NCI-H146 treated with DMSO at 0.1 percent for 48 hours (cell line): Measurements from ENCODE around the gene OXLD1.
A peak's percentile ranks its signal among the peaks of the same experiment; 100 is the strongest.

ENCODE experiments used
- DNase-seq: peaks from one replicate; lab custom pipeline; 2025; ENCODE audit not compliant: unreplicated experiment; lab: John Stamatoyannopoulos, UW

OXLD1 gene

DNA sequence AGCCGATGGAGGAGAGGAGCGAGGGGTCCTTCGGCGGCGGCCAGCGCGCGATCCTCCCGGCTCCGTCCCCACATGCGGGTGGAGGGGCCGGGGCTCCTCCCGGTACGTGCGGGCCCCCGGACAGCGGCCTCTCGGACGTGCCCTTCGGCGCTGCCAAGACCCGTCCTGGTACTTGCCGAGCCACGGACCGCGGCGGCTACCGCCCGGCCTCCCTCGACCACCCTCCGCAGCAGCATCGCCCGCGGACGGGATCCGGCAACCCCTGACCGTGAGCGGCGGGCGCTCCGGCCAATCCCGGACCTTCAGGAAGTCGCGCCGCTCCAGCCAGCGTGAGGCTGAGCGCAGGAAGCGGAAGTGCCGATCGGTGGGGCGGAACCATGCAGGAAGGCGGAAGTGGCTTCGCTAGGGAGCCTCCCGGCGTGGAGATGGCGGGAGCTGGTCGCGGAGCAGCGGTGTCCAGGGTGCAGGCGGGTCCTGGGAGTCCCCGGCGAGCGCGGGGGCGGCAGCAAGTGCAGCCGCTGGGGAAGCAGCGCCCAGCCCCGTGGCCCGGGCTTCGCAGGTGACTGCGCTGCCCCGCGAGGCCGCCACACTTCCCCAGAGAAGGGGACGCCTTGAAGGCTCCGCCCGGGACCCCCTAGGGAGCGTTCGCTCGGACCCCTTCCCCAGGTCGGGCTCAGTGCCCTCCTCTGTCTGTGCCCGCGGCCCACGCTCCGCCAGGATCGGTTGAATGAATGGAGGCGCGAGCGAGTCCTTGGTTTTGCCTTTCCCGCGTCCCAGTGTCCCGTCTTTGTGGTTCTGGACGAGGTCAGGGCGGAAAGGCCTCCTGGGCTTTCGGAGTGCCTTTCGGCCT, at the start of gene OXLD1, which contains the start of gene CCDC137:
Gene OXLD1, minus strand, starts transcription at position 264 of the 850 bp plus-strand sequence. Its CDS starts 28 bp downstream, at position 236.
Gene CCDC137, plus strand, starts transcription at position 396 of the 850 bp plus-strand sequence. Its CDS starts 30 bp downstream, at position 426.
- peak; percentile 86 for DNase-seq

DNA sequence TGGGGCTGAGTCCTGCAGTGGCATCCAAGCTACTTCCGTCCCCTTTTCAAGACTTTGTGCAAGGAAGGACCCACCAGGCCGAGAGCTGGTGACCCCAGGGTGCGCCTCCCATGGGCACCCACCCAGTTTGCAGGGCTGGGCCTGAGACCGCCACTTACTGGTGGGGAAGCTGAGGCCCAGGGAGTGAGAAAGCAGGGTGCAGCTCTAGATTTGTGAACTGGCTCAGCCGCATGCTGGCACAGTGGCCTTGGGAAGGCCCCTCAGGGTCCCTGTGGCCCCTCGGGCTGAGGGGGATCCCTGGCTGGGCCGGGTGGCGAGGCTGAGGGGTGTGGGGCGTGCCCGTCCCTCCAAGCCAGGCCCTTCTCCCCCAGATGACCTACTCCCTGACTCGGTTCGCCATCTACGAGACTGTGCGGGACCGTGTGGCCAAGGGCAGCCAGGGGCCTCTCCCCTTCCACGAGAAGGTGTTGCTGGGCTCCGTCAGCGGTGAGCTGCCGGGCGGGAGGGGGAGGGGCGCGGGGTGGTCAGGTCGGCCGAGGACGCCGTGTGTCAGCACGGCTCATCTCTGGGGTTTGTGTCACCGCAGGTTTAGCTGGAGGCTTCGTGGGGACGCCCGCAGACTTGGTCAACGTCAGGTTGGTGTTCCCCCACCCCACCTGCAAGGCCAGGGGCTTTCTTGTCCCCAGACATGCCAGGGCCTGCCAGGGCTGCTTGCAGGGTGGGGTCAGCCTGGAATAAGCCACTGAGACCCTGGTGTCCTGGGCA, 48.9 kb upstream of the OXLD1 start:
- DNase-seq = no peak

DNA sequence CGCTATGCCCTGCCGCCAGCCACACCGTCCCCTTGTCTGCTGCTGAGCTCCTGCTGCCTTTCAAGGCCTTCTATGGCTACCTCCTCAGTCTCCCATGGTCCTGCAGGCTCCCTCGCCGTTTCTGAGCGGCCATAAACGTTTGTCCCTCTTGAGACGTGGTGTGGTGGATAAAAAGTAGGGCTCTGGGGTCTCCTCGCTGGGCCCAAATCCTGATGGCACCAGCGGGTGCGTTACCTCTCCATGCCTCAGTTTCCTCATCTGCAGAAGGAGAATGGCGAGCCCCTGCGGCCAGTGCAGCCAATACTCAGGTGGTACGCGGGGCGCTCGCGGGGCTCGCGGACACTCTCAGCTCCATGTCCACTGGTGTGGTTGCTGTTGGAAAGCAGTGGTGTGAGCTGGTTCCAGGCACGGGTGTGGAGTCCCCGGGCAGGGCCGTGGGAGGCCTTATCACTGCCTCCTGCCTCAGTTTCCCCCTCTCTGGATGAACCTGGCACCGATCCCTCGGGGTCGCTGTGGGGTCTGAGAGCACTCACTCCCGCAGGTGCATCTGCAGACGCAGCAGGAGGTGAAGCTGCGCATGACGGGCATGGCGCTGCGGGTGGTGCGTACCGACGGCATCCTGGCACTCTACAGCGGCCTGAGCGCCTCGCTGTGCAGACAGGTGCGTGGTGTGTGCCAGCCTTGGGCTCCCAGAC, 48.2 kb upstream of the OXLD1 start:
- DNase-seq = no peak

DNA sequence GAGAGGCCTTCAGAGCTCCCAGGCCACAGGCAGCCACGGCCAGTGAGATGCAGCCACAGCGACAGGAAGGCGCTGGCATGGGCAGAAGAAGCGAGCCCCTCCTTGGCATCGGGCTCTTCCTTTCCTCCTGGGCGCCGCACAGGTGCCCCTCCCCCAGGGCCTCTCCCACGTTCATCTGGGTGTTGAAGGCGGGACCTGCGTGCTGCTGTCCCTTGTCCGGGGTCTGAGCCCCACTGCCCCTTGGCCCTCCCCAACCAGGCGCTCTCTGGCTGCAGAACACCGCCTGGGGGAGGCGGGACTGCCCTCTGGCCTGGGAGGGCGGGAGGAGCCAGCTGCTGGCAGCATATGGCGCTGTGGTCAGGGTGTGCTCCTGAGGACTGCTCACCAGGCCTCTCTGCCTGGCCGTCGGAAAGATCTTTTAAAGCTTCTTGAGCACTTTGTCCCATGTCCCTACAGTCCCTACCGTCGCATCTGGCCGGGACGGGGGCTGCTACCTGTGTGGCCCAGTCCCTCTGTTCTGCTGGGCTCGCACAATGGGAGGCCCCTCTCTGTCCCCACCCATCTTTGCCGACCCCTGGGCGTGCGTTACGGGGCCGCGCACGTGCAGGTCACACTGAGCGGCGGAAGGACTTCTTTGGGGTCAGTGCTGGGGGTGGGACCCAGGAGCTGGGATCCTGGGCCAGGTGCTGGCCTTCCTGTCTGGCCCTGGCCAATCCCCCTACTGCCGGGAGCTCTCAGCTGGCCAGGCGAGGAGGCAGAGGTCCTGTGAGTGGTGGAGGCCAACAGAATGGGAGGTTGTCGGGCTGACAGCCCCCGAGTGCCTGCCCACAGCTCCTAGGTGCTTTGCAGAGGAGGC, 47.4 kb upstream of the OXLD1 start:
- no peak for DNase-seq

DNA sequence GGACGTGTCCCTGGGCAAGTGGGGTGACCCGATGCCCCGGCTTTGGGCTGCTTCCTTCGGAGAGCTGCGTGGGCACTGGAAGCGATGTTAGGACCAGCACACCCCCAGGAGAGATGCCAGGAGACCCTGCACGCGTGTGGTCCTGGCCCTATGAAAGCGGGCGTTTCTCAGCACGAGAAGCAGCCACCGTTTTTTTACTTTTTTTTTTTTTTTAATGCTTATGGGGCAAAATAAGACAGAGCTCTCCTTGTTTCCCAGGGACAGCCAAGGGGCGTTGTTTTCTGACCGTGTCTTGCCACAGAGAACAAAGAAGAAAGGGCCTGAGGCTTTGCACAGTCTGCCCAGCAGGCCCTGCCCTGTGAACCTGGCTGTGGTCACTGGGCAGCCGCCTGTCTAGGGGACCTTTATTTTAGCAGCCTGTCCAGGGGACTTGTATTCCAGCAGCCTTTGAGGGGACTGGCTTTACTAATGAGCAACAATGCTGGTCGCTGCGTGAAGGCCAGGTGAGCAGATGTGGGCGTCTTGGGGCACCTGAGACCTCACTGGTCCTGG, 46.7 kb upstream of the OXLD1 start:
- no peak for DNase-seq

DNA sequence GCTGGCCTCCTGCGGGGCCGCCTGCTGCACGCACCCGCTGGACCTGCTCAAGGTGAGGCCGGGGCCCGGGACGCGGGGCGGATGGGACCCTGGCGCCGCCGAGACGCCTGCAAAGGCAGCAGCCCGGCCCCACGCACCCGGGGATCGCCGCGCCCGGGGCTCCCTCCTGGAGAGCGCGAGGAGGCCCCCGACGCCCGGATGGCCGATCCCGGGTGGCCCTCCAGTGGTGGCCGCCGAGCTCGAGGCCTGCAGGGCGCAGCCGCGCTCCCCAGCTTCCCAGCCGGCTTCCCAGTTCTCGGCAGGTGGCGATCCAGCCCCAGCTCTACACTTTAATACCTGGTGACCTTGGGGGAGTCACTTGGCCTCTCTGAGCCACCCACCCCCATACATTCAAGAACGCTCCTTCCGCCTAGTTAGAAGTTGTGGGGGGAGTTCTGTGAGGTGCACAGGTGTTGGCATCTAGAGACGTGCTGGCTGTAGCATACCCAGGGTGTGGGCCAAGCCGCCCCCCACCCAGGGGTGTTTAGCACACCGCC, 46.1 kb upstream of the OXLD1 start:
- no peak for DNase-seq

DNA sequence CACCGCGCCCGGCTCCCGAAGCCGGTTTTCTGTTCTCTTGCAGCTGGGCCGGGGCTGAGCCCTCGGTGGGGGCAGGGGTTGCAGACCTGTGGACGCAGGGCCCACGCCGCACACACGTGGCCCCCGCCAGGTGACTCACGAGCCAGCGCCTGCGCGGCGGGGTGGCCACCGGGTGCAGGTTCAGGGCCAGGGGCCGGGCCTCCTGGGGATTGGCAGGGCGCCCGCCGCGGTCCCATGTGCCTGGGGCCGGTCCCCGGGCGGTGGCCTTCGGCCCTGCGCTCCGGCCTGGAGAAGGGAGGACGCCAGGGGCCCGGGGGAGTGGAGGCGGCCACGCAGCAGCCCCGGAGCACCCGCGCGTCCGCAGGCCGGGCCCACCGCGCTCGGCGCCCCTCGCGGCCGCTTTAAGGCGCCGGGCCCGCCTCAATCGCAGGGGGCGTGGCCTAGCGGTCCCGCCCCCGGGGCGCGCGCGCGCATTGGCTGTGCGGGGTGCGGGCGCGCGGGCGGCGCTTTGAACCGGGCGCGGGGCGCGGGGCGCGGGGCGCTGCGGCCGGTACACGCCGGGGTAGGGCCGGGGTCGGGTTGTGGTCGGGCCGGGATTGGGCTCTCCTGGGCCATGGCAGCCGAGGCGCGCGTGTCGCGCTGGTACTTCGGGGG, 45.5 kb upstream of the OXLD1 start, which contains the start of gene SLC25A10:
Gene SLC25A10, plus strand, starts transcription at position 471 of the 654 bp plus-strand sequence. Its CDS starts 143 bp downstream, at position 614.
- DNase-seq = peak; percentile 61

DNA sequence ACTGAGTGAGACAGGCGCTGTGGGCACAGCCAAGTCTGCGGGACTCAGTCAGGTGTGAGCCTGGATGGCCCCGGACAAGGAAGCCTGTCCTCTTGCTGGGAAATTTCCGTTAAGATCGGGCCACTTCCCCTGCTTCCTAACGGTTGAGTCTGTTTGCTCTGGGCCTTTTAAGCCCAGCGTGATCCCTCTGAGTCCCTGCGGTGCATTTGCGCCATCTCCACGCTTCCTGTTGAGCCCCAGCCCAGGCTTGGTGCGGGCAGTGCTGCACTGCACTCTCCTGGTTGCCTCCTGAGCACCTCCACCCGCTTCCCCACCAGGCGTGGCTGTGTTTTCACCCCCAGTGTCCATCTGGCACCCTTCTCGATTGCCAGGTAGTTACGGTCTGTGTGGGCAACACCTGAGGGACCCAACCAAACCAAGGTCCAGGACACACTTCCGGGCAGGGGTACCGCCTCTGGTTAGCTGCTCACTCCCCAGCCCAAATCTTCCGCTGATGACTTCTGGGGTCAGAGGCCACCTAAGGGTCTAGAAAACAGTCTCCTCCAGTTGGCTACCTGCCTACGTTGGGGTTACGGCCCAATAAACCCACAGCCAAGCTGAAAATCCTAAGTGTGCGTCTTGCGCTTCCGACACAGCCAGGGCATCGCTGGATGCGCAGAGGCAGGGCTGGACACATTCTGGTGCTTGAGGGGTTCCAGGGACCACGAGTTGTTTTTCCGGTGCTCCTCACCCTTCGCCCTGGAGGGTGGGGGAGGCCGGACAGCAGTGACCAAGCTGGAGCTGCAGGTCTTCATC, 44.3 kb upstream of the OXLD1 start:
- peak; percentile 40 for DNase-seq

DNA sequence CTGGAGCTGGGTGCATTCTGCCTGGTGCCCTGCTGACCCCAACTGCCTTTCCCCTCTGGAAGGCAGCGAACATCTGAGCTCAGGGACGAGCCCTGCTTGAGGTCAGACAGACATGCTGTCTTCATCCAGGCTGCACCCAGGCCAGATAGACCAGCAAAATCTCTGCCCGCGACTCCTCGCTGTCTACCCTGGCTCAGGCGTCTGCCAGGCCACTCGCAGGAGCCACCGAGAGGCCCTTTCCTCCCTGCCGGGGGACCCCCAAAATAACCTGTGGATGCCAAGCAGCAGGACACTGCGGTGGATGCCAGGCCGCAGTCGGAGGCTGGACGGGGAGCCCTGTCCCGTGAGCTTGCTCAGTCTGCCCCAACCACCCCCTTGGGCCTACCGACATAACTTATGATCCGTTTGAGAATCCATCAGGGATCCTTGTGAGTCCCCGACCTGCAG, 42.4 kb upstream of the OXLD1 start:
- DNase-seq = no peak

DNA sequence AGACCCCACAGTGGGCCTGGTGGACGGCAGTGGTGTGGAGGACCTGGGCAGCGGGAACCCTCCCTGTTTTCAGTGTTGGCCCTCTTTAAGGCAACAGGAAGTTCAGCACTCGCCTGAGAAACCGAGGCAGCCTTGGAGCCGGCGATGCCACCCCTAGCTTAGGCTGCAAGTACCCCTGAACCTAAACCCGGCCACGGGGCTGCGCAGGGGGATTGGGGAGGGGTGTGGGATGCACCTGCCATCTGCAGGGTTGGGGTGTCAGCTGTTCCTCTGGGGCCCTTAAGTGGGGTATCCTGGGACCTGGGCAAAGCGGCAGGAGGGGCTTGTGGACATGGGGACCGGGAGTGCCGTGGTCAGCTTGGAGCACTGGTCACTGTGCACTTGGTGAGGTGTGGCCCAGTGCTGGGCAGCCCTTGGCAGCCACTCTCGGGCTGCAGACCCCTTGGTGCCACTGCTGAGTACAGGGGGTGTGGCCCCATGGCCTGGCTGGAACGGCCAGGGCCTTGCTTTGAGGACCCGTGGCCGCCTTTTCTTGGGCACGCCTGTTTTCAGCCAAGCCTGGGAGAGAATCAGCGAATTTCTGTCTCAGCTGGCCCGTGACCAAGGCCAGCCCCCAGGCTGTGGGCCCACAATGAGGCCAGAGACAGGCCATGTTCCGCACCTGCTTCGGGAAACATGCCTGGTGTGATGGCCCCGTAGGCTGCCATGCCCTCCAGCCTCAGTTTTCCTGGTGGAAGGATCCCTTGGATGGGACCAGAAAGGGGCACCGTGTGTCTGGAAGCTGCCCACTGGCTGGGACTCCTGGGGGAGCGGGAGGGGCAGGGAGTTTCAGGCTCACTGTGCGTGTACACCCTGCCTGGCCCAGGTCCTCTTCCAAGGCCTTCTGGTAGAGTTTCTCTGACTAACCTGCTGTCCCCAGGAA, 41.6 kb upstream of the OXLD1 start:
- DNase-seq = no peak

DNA sequence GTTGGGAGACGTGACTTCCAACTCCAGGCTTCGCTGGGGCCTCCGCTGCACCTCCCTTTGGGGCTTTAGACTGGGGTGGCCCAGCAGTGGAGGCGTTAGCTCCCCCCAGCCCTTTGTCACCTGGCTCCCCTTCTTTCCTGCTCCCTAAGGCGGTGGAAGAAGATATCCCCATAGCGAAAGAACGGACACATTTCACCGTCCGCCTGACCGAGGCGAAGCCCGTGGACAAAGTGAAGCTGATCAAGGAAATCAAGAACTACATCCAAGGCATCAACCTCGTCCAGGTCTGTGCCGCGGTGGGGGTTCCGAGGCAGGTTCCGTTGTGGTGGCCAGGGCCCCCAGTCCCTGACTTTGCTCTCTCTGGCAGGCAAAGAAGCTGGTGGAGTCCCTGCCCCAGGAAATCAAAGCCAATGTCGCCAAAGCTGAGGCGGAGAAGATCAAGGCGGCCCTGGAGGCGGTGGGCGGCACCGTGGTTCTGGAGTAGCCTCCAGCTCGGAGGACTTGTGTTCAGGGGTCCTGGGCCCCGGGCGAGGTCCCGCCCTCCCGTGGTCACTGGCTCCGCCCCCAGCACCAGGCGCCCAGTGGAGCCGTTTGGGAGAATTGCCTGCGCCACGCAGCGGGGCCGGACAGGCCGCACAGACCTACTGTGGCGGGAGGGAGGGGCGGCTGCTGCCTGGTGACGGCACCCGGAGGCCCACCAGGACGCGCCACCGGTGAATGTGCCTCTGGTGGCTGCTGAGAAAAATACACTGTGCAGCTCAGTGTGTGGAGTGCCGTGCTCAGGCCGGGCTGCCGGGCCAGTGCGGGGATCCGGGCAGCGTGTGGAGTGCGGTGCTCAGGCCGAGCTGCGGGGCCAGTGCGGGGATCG, 40.6 kb upstream of the OXLD1 start:
- DNase-seq = no peak

DNA sequence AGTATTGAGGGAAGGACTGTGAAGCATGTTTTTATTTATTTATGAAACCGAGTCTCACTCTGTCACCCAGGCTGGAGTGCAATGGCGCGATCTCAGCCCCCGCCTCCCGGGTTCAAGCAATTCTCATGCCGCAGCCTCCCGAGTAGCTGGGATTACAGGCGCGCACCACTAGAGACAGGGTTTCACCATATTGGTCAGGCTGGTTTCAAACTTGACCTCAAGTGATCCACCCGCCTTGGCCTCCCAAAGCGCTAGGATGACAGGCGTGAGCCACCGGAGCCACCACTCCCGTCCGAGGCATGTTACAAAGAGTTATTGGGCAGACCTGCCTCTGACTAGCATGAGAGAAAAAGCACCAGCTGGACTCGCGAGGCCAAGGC, 39.8 kb upstream of the OXLD1 start:
- no peak for DNase-seq

DNA sequence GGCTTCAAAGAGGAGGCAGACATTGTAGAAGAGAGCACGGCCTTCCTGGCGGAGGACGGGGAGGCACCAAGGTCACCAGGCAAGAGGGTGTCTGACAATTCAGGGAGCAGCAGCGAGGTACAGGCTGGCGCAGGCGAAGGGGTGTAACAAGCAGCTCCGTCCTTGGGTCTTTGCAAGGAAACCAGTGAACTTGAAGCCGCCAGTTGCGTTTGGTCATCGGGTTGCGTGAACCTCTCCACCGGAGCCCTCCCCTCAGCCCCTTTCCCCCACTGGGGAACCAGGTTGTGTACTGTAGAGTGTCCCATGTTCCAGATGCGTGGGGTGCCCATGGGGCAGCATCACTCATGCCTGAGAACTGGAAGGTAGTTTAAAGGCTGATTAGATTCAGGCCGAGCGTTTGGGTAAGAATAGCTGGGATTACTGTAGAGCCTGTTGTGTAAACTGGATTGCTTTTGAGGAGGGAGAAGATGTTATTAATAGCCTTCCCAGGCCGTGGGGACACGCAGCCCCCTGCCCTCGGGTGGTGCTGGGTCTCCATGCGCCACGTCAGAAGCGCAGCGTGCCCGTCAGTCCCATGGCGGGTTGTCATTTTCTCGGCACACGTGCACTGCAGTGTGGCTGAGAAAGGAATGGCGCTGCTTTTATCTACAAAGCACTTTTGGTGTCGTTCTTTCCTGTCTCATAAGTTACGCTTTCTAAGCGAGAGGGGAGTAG, 39.3 kb upstream of the OXLD1 start:
- DNase-seq = no peak

DNA sequence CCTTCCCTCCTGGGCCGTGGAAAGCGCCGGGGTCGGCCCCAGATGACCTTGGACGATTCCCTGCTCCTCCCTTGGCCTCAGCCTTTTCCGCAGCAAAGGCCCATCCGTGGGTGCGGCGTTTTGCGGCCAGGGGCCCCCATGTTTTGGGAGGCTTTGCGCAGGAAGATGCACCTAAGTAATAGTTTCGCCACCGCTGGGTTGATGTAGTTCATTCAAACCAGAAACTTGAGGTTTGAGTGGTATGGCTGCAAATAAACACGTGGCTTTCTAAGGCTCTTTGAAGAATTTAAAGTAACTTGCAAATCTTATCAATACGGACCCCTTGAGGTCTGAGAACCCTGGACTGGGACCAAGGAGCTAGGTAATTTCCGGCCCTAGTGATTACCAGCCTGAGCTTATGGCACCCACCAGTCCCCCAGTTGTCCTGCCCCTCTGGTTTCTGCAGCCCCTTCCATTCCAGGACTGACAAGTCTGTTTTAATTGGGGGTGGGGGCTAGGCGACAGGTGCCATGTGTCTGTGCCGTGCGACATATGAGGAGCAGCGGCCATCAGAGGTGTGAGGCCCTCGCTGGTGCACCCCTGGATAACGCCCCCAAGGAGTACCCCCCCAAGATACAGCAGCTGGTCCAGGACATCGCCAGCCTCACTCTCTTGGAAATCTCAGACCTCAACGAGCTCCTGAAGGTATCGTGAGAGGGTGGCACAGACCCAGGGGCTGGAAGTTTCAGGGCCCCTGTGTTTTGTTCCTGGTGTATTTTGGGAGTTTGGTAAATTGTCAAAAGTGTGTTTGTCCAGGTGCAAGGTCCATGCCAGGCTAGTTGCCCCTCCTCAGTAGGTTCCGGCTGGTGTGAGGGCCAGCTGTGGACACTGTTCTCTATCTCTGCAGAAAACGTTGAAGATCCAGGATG, 37.6 kb upstream of the OXLD1 start:
- DNase-seq = no peak
